SJSA1 (cell line): ENCODE measurements around the gene TBX6. TPM values are rescaled to one million over a fixed set of nuclear protein-coding genes. Genes with fewer than 3 reads are reported as not detected.

Source experiments
- DNase-seq, 2 experiments: peaks; one replicate each; pipeline ENCODE4 v3.0.0-alpha.2; 2015 to 2020; ENCODE audit warnings: low spot score in 2 of 2, low read depth in 1 of 2
- H3K27ac ChIP-seq: fragments of 250-450 bp; sonication (Bioruptor Pico); 2 replicates; pipeline ENCODE4 v1.5.1; 2020; ENCODE audit warnings: mild to moderate bottlenecking, moderate library complexity
- H3K27me3 ChIP-seq: fragments of 250-450 bp; sonication (Bioruptor Pico); replicated peaks from 2 replicates; pipeline ENCODE4 v1.5.1; 2020; ENCODE audit warnings: mild to moderate bottlenecking, moderate library complexity
- H3K36me3 ChIP-seq: fragments of 250-450 bp; sonication (Bioruptor Pico); 2 replicates; pipeline ENCODE4 v1.5.1; 2020; ENCODE audit warnings: mild to moderate bottlenecking
- H3K4me1 ChIP-seq: fragments of 250-450 bp; sonication (Bioruptor Pico); replicated peaks from 2 replicates; pipeline ENCODE4 v1.6.1; 2021; ENCODE audit warnings: mild to moderate bottlenecking
- H3K4me3 ChIP-seq: fragments of 250-450 bp; sonication (Bioruptor Pico); 2 replicates; pipeline ENCODE4 v1.5.1; 2020; ENCODE audit warnings: mild to moderate bottlenecking
- H3K9me3 ChIP-seq: fragments of 250-450 bp; sonication (Bioruptor Pico); replicated peaks from 2 replicates; pipeline ENCODE4 v1.5.1; 2020; ENCODE audit warnings: mild to moderate bottlenecking
- total RNA-seq: library from RNA; depleted of rRNA; stranded (reverse); fragments of >200 nt; shearing (Covaris generic); gene quantifications from 2 replicates; pipeline ENCODE4 v1.2.3, GENCODE V29; 2014

TBX6 gene
- total RNA-seq, 1 experiment from 2014 or later: not detected

GRCh38 chr16:30104492-30104891 lies 12.8 kb upstream of the TBX6 start:
- no peaks in the 10 kb centered on the region for H3K36me3 ChIP-seq
- no peaks in the 10 kb centered on the region for H3K27me3 ChIP-seq
- no peak overlapping the region for H3K27ac ChIP-seq
- no peaks in the 10 kb centered on the region for H3K4me1 ChIP-seq
- H3K9me3 ChIP-seq: no peaks in the 10 kb centered on the region; the same call in 1 of the 2 replicates
- no peak for DNase-seq
- H3K4me3 ChIP-seq: no peak overlapping the region

DNA sequence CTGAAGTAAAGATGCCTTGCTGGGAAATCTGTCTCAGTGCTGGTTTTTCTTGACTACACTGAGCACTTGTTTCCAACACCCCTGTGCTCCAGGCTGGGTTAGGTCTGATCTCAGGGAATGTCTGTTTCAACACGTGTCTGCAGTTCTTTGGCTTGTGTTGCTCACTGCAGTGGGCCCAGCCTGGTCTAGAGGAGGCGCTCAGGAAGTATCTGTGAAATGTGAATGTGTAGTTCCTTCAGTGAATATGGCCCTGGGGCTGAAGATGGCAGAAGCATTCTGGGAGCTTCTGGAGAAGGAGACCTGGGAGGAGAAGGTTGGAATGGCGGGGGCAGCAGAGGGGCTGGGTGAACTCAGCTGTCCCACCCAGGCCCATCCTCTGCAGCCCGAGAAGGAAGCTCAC lies 12.4 kb upstream of the TBX6 start:
- Histone ChIP-seq H3K4me3 (no peak overlapping the region), H3K9me3 (no peaks in the 10 kb centered on the region; the same call in 1 of the 2 replicates), H3K27ac (no peak overlapping the region), H3K4me1 (no peaks in the 10 kb centered on the region), H3K36me3 (no peaks in the 10 kb centered on the region), H3K27me3 (no peaks in the 10 kb centered on the region)
- no peak for DNase-seq

DNA sequence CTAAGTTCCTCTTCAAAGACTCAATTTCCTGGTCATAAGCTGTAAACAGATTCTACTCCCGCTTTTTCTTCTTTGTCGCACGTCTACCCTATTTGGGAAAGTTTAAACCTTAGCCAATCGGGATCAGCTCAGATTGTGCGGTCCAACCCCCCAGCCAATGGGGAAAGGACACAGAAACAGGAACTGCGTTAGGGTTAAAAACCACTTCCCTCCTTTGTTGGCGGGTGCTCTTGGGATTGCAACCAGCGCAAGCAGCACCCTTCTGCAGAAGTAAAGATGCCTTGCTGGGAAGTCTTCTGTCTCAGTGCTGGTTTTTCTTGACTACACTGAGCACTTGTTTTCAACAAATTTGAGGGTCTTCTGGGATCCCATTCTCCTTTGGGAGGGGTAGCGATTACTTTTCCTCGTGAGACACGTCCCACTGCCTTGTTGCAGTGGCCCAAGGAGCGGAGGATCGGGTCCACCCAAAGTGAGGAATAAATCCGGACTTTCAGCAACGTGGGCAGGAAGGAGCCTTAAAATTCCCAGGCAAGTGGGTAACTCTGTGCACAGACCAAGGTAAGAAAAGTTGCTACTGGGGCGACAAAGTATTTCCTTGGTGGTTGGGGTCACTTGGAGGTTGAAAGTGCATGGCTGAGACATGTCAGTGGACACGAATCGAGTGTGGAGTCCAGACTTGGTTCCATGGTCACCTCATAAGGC lies 5.3 kb upstream of the TBX6 start:
- Histone ChIP-seq H3K9me3 (peaks cover 15% of the 10 kb centered on the region), H3K4me1 (peaks cover 18% of the 10 kb centered on the region), H3K27ac (peak overlapping the region; percentile 65; the same call in 1 of the 2 replicates), H3K4me3 (no peak overlapping the region), H3K36me3 (0 out of 2 replicates have a peak, but pooled peaks cover 8% of the 10 kb centered on the region), H3K27me3 (no peaks in the 10 kb centered on the region)
- no peak for DNase-seq

DNA sequence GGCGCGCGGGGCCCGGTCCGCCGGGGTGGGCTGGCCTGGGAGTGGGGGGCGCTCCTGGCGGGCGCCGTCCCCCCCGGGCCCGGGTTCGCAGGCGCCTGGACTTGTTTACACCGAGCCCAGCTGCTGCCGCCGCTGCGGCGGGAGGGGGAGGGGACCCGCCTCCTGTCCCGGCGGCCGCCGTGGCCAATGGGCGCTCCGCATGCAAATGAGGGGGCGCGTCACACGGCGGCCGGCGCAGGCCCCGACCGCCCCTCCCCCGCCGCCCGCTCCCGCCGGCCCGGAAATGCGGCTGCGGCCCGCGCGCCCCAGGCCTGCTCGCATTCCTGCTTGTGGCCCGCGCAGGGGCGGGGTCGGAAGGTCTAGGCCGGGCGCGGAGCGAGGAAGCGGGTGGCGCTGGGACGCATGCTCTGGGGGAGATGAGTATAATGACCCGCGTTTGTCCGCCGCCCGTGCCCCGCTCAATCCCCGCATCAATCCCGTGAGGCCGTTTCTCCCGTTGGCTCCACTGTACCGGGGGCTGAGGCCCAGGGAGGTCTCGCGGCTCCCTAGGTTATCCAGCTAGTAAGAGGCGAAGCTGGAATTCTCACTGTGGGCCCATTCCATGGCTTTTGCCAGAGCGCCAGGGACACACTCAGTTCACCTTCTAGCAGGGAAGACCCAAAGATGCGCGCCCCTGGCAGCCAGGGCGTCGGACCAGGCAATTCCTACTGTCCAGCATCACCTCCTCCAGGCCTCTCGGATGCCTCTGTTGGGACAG lies 4.6 kb upstream of the TBX6 start, which contains the start of gene YPEL3:
YPEL3 (minus strand) TSS at position 109 of the 757 bp plus-strand sequence. CDS start 731 bp downstream, outside the sequence.
- H3K27ac ChIP-seq: peak within 1 kb of the TSS; percentile 65
- peaks cover 15% of the 10 kb centered on the region for H3K9me3 ChIP-seq

DNA sequence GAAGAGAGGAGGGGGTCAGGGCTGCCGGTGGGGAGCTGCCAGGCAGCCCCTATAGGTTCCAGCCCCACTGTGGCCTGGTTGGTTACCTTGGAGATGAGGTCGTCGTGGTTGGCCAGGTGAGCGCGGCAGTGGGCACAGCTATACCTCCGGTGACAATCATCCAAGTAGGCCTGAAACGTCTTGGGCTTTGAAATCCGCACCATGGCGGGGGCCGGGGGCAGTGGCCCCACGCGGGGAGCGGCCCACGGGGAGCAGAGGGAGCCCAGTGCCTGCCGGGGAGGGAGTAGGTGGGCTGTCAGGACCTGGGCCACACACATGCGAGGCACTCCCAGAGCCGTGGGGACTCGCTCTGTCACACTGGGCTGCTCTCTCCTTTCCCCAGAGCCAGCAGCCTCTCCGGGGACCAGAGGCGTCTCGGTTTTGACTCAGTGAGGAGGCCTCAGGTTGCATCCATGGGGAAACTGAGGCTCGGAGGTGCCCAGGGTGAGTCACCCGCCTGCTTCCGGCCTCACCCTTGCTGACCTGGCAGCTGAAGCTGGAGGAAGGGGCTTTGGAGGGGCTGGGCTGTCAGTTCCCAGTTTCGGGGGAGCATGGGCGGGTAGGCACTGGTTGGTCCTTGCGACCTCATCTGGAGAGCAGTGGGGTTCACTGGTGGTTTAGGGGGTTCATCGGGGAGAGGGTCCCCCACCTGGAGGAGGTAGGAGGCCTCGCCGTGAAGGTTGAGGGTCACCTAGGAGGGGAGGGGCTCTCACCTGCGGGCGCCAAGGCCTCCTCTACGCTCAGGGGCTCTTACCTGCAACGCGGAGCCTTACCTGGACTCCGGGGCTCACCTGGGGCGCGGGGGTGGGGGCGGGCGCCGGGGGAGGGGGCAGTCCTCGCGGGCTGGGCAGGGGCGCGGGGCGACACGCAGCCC lies 3.7 kb upstream of the TBX6 start:
- DNase-seq: no peak
- Histone ChIP-seq H3K4me3 (peak overlapping the region; percentile 45), H3K27me3 (no peaks in the 10 kb centered on the region), H3K4me1 (peaks cover 23% of the 10 kb centered on the region), H3K9me3 (peaks cover 15% of the 10 kb centered on the region), H3K36me3 (0 out of 2 replicates have a peak, but pooled peaks cover 8% of the 10 kb centered on the region), H3K27ac (no peak overlapping the region)

More for the DNA sequence above, 4.6 kb upstream of the TBX6 start, which contains the start of gene YPEL3:
- Histone ChIP-seq H3K4me3 (peak within 1 kb of the TSS; percentile 45), H3K27me3 (no peaks in the 10 kb centered on the region), H3K36me3 (0 out of 2 replicates have a peak, but pooled peaks cover 8% of the 10 kb centered on the region), H3K4me1 (peaks cover 23% of the 10 kb centered on the region)
- DNase-seq: peak; percentile 80 to 91

DNA sequence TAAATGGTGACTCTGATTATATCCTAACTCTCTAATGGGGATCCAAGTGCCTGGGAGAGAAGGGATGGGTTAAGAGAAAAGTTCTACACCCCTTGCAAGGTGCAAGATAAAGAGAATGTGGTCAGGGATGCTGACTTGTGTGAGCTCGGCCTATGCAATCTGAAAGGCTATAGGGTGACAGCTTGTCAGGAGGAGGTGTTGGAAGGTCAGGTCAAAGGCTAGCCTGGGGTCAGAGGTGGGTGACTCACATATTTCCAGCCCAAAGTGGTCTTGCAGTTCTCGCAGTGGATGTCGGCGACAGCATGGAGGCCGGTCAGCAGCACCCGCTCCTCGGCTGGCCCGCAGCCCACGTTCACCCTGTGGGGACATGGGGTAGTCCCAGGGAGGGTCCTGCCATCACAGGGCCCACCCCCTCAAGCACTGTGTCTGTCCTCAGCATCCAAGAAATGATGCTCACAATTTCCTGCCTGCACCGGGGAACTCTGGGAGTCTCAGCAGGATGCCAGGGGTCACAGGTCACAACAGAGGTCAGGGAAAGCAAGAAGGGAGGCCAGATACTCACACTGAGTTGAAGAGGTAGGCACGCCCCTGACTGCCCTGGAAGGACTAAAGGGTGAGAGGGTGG lies 2.9 kb upstream of the TBX6 start:
- peaks cover 23% of the 10 kb centered on the region for H3K4me1 ChIP-seq
- no peak for DNase-seq
- H3K9me3 ChIP-seq: peaks cover 15% of the 10 kb centered on the region
- no peaks in the 10 kb centered on the region for H3K27me3 ChIP-seq
- 0 out of 2 replicates have a peak, but pooled peaks cover 8% of the 10 kb centered on the region for H3K36me3 ChIP-seq
- H3K4me3 ChIP-seq: no peak overlapping the region
- no peak overlapping the region for H3K27ac ChIP-seq

GRCh38 chr16:30092373-30093010 lies 768 bp upstream of the TBX6 start:
- peak; percentile 53 to 65 for DNase-seq
- Histone ChIP-seq H3K4me1 (peaks cover 23% of the 10 kb centered on the region), H3K27me3 (no peaks in the 10 kb centered on the region), H3K4me3 (peak overlapping the region; percentile 37), H3K27ac (no peak overlapping the region), H3K9me3 (peaks cover 10% of the 10 kb centered on the region), H3K36me3 (0 out of 2 replicates have a peak, but pooled peaks cover 8% of the 10 kb centered on the region)

DNA sequence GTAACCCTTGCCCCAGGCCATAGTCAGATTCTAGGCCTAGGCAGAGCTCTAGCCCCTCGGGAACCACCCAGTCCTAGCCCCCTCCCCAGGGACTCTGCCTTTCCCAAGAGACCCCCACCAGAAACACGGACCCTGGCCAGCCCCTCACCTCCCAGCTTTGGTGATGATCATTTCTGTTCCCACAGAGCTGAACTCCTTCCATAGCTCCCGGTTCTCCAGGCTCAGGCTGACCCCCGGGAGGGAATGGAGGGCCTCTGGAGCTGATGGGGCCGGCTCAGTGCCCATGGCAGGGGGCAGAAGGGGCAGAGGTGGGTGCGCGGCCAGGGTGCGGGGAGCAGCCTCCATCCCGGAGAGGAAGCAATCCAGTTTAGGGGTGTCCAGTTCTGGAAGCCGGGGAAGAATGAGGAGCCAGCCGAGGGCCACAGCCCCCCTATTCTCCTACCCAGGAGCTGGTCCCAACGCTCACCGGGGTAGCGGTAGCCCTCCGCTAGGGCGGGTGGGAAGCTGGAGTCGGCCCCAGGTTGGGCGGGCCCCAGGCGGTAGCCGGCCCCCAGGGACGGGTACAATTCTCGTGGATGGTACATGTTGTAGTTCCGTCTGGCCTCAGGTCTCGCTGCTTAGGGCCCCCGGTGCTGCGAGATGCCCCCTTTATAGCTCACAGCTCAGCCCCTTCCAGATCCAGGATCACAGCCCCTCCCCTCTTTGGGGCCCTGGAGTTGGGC lies 953 bp downstream of the TBX6 start:
- Histone ChIP-seq H3K9me3 (no peaks in the 10 kb centered on the region), H3K27ac (no peak overlapping the region), H3K4me1 (peaks cover 17% of the 10 kb centered on the region), H3K36me3 (peaks cover 8% of the 10 kb centered on the region; the same call in 1 of the 2 replicates), H3K4me3 (no peak overlapping the region), H3K27me3 (no peaks in the 10 kb centered on the region)
- DNase-seq: no peak

DNA sequence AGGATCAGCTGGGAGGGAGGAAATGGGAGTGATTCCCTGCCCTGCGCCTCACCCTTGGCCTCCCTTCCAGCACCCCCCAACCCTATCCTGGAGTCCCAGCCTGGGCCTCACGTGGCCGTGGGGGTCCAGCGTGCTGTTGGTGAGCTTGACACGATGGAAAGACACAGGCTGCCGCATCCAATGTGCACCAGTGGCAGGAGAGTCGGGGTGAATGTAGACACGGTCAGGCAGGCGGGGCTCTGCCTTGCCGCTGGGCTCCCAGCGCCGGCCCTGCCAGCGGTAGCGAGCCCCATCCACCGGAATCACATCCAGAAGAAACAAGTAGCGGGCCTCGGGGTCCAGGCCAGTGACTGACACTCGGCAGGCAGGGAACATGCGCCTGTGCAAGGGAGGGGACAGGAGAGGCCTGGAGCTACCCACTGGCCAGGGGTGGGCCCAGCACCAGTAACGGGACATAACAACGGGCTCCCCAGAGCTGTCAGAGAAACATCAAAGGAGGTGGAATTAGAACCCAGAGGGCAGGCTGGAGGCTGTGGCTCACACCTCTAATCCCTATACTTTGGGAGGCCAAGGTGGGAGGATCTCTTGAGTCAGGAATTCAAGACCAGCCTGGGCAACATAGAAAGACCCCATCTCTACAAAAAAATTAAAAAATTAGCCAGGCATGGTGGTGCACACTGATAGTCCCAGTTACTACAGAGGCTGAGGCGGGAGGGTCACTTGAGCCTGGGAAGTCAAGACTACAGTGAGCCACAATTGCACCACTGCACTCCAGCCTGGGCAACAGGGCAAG lies 2.7 kb downstream of the TBX6 start:
- H3K4me3 ChIP-seq: no peak overlapping the region
- H3K4me1 ChIP-seq: peaks cover 14% of the 10 kb centered on the region
- peaks cover 21% of the 10 kb centered on the region for H3K36me3 ChIP-seq
- H3K27me3 ChIP-seq: no peaks in the 10 kb centered on the region
- no peaks in the 10 kb centered on the region for H3K9me3 ChIP-seq
- DNase-seq: no peak
- H3K27ac ChIP-seq: no peak overlapping the region

- Histone ChIP-seq H3K27me3 (no peaks in the 10 kb centered on the region), H3K4me3 (no peak overlapping the region), H3K36me3 (peaks cover 28% of the 10 kb centered on the region), H3K27ac (no peak overlapping the region), H3K9me3 (no peaks in the 10 kb centered on the region), H3K4me1 (peaks cover 14% of the 10 kb centered on the region)
- no peak for DNase-seq
Observed at GRCh38 chr16:30088237-30088831, 3.4 kb downstream of the TBX6 start.

- Histone ChIP-seq H3K9me3 (no peaks in the 10 kb centered on the region), H3K27me3 (no peaks in the 10 kb centered on the region), H3K36me3 (peaks cover 38% of the 10 kb centered on the region), H3K27ac (no peak overlapping the region), H3K4me3 (no peak overlapping the region), H3K4me1 (peaks cover 8% of the 10 kb centered on the region)
- no peak for DNase-seq
Observed at GRCh38 chr16:30087181-30087898, 4.4 kb downstream of the TBX6 start.
